Measurements from ENCODE around the gene MAML2. TPM values are rescaled to one million over a fixed set of nuclear protein-coding genes. Genes with fewer than 3 reads are reported as not detected.

The MAML2 gene
- polyA plus RNA-seq, 1 of the 3 experiments (the other 2 are of a cell fraction), result 20.1 TPM

DNA sequence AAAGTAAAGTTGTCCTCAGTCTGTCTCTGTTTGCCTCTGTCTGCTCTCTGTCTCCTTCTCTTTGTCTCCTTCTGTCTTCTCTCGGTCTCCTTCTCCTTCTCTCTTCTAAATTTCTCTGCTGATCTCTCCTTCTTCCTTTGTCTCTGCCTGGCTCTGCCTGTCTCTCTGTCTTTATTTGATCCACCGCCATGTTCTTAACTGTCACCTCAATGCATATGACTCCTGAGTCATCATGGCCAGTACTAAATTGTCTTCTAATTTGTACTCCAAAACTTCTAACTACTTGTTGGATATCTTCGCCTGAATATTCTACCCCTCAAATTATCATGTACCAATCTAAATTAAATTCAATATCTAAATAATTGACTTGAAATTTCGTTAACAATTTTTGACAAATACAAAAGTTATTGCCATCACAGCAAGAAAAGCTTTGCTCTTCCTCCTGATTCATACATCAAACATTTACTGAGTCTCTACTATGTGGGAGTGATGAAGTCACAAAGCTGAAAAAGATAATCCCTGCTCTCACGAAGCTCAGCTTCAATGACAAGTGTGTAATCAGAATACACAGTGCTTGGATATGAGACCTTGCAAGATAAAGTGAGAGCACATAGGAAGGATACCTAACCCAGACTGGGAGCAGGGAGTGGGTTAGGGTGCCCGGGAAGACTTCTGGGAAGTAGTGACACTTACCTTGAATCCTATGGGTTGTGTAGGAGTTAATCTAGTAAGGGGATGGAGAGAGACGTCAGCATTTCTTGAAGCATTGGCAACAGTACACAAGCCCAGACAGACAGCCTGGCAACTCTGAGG is 193.0 kb downstream of the MAML2 start (continued):
- TF ChIP-seq ZBTB33 (IDR thresholded peaks at IDR 0.05; ENCODE audit: borderline replicate concordance, low read depth), result no peak
- TF ChIP-seq NRF1 (IDR thresholded peaks at IDR 0.05; ENCODE audit: low read depth, low read length), result no peak
- TF ChIP-seq JUND (IDR thresholded peaks at IDR 0.05), result peak; percentile 65
- TF ChIP-seq, protein P1, sequence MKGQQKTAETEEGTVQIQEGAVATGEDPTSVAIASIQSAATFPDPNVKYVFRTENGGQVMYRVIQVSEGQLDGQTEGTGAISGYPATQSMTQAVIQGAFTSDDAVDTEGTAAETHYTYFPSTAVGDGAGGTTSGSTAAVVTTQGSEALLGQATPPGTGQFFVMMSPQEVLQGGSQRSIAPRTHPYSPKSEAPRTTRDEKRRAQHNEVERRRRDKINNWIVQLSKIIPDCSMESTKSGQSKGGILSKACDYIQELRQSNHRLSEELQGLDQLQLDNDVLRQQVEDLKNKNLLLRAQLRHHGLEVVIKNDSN (IDR thresholded peaks at IDR 0.05; ENCODE audit: borderline replicate concordance, low read depth), result no peak
- TF ChIP-seq GABPA (IDR thresholded peaks at IDR 0.05; ENCODE audit: low read depth), result no peak
- TF ChIP-seq TEAD4 (IDR thresholded peaks at IDR 0.05; ENCODE audit: borderline replicate concordance, insufficient read depth), result no peak
- TF ChIP-seq IRF3 (IDR thresholded peaks at IDR 0.05; ENCODE audit: low read depth, low read length), result no peak
- peak; percentile 43; the same call in 1 of the 2 replicates for TF ChIP-seq FOSL2 (IDR thresholded peaks at IDR 0.05; ENCODE audit: borderline replicate concordance, low read depth)
- no peak for TF ChIP-seq SMC3 (IDR thresholded peaks at IDR 0.05; ENCODE audit: low read depth, low read length)
- no peak for TF ChIP-seq SIN3A (IDR thresholded peaks at IDR 0.05; ENCODE audit: borderline replicate concordance, low read depth, low read length)

DNA sequence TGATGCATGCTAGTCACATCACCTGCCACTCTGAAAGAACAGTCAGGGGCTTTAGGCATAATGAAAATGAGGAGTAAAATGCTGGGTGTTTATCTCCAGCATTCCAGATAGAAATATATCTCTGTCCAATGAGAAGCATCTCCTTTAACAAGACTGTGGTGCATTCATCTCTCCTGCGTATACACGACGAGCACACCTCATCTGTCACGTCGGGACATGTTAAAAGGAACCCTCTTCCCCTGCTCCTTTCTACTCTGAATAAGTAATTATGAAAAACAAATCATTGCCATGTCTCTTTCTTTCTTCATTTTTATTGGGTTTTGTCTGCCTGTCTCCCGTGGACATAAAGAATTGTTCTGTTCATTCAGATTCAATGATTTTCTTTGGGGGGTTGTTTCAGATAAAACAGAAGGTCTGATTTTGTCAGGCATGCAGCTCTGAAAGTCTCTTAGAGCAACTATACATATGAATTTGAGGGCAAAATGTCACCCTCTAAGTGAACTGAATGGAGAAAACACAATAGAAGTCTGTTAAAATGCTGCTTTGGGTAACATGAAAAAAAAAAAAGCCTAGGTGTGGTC is 195.0 kb downstream of the MAML2 start:
- TF ChIP-seq JUND (IDR thresholded peaks at IDR 0.05) (no peak), REST (IDR thresholded peaks at IDR 0.05; ENCODE audit: low read depth, low read length) (no peak), RFX5 (IDR thresholded peaks at IDR 0.05; ENCODE audit: low read length) (no peak), ZBTB33 (IDR thresholded peaks at IDR 0.05; ENCODE audit: borderline replicate concordance, low read depth) (no peak), RAD21 (IDR thresholded peaks at IDR 0.05; ENCODE audit: low read length) (no peak), SMC3 (IDR thresholded peaks at IDR 0.05; ENCODE audit: low read depth, low read length) (no peak), CHD2 (IDR thresholded peaks at IDR 0.05; ENCODE audit: low read length, partially characterized antibody) (no peak), ELF1 (IDR thresholded peaks at IDR 0.05) (no peak), MEF2A (IDR thresholded peaks at IDR 0.05; ENCODE audit: borderline replicate concordance, low read depth) (no peak), NRF1 (IDR thresholded peaks at IDR 0.05; ENCODE audit: low read depth, low read length) (no peak), POLR2AphosphoS5 (IDR thresholded peaks at IDR 0.05; ENCODE audit: low read depth, low read length) (no peak)
- H3K4me2 ChIP-seq, result peak overlapping the region; percentile 4
- CTCF ChIA-PET, result no interaction called here
- H3F3A ChIP-seq (replicated peaks; ENCODE audit: insufficient read depth), result peaks cover 59% of the 10 kb centered on the region
- POLR2A ChIA-PET, result no interaction called here
- peak overlapping the region; percentile 84 to 99 for H3K27ac ChIP-seq (ENCODE audit: low read depth in 2 of 2, low read length in 1 of 2)
- peak overlapping the region; percentile 28; the same call in 1 of the 2 replicates for H3K9ac ChIP-seq
- peaks cover 0 to 86% of the 10 kb centered on the region in 2 experiments; a peak in 3 of 4 replicates for H3K4me1 ChIP-seq (ENCODE audit: control insufficient read depth in 1 of 2, insufficient read depth in 2 of 2, low read depth in 1 of 2, low read length in 1 of 2)
- peaks cover 73% of the 10 kb centered on the region for H3K79me2 ChIP-seq (ENCODE audit: insufficient read depth)
- H3K9me3 ChIP-seq, result no peaks in the 10 kb centered on the region
- peaks cover 0 to 3% of the 10 kb centered on the region in 2 experiments for H3K36me3 ChIP-seq (replicated peaks in 1 of 2; ENCODE audit: control insufficient read depth in 1 of 2, insufficient read depth in 2 of 2, low read length in 1 of 2)
- H3K4me3 ChIP-seq (ENCODE audit: low read depth in 2 of 2, low read length in 1 of 2), result no peak overlapping the region
- 92% methylated on average over 6 of the region's 6 CpGs for WGBS (ENCODE audit: low lambda C conversion rate)
- no peaks in the 10 kb centered on the region for H4K20me1 ChIP-seq (ENCODE audit: insufficient read depth)
- H3K27me3 ChIP-seq (ENCODE audit: insufficient read depth), result no peaks in the 10 kb centered on the region
- no peak for DNase-seq
- no peak overlapping the region for H2AFZ ChIP-seq (ENCODE audit: low read depth)
- no peaks in the 10 kb centered on the region for H3K9me2 ChIP-seq

Measured in SK-N-SH (cell line).